NCI-H82 treated with DMSO at 0.1 percent for 48 hours (cell line): ENCODE data around the gene NNT.
"Not testable (repeated sequence)": the region's sequence is repeated elsewhere in the genome, so short reads cannot be mapped to it uniquely, and the experiment has no call there.

ENCODE experiments used
- DNase-seq: peaks from one replicate; lab custom pipeline; 2025; ENCODE audit not compliant: unreplicated experiment; lab: John Stamatoyannopoulos, UW

Gene NNT

GRCh38 chr5:43663916-43664315 lies 60.9 kb downstream of the NNT start:
- no peak for DNase-seq

GRCh38 chr5:43664501-43665040 lies 61.6 kb downstream of the NNT start:
- DNase-seq = no peak

GRCh38 chr5:43665749-43666148 lies 62.8 kb downstream of the NNT start:
- DNase-seq = not testable (repeated sequence)

GRCh38 chr5:43666728-43667127 lies 63.7 kb downstream of the NNT start:
- not testable (repeated sequence) for DNase-seq

GRCh38 chr5:43667379-43667778 lies 64.4 kb downstream of the NNT start:
- DNase-seq = not testable (repeated sequence)

- DNase-seq = no peak
These were observed 71.6 kb downstream of the NNT start for GRCh38 chr5:43674536-43674935.

GRCh38 chr5:43675357-43675756 lies 72.4 kb downstream of the NNT start:
- DNase-seq = no peak

- no peak for DNase-seq
These were observed 73.3 kb downstream of the NNT start for GRCh38 chr5:43676083-43676840.

- DNase-seq = no peak
These were observed 74.3 kb downstream of the NNT start for GRCh38 chr5:43677253-43677652.

GRCh38 chr5:43679214-43679613 lies 76.2 kb downstream of the NNT start:
- no peak for DNase-seq

GRCh38 chr5:43680286-43680685 lies 77.3 kb downstream of the NNT start:
- DNase-seq = no peak

GRCh38 chr5:43683884-43684471 lies 81.0 kb downstream of the NNT start:
- DNase-seq = no peak

GRCh38 chr5:43685252-43685950 lies 82.4 kb downstream of the NNT start:
- DNase-seq = no peak

GRCh38 chr5:43687275-43687674 lies 84.3 kb downstream of the NNT start:
- no peak for DNase-seq

GRCh38 chr5:43691275-43691674 lies 88.3 kb downstream of the NNT start:
- no peak for DNase-seq

- no peak for DNase-seq
These were observed 88.9 kb downstream of the NNT start for GRCh38 chr5:43691893-43692292.

- no peak for DNase-seq
These were observed 90.4 kb downstream of the NNT start for GRCh38 chr5:43693411-43693810.

GRCh38 chr5:43694027-43694426 lies 91.0 kb downstream of the NNT start:
- DNase-seq = no peak

- DNase-seq = not testable (repeated sequence)
These were observed 93.5 kb downstream of the NNT start for GRCh38 chr5:43696444-43696843.

GRCh38 chr5:43699910-43700309 lies 96.9 kb downstream of the NNT start:
- no peak for DNase-seq

GRCh38 chr5:43700601-43701000 lies 97.6 kb downstream of the NNT start:
- no peak for DNase-seq

- no peak for DNase-seq
These were observed 98.2 kb downstream of the NNT start for GRCh38 chr5:43701227-43701626.
